Ishikawa (cell line): ENCODE data around the gene GRIK5.

Experiments used
- CEBPB ChIP-seq: IDR thresholded peaks from 2 replicates; pipeline ENCODE4 v1.6.1; 2012
- CREB1 ChIP-seq: IDR thresholded peaks from 2 replicates; pipeline ENCODE4 v1.6.1; 2012; ENCODE audit warnings: low read depth
- EGR1 ChIP-seq: IDR thresholded peaks from 2 replicates; pipeline ENCODE4 v1.6.1; 2012
- EP300 ChIP-seq: IDR thresholded peaks from 2 replicates; pipeline ENCODE4 v1.6.1; 2012; ENCODE audit warnings: borderline replicate concordance
- FOXM1 ChIP-seq: IDR thresholded peaks from 2 replicates; pipeline ENCODE4 v1.6.1; 2012; ENCODE audit warnings: low read depth, borderline replicate concordance
- NFIC ChIP-seq: IDR thresholded peaks from 2 replicates; pipeline ENCODE4 v1.6.1; 2012
- RAD21 ChIP-seq: IDR thresholded peaks from 2 replicates; pipeline ENCODE4 v1.6.1; 2012; ENCODE audit warnings: low read depth
- TAF1 ChIP-seq: IDR thresholded peaks from 2 replicates; pipeline ENCODE4 v1.6.1; 2012; ENCODE audit warnings: low read depth, mild to moderate bottlenecking
- TCF12 ChIP-seq: IDR thresholded peaks from 2 replicates; pipeline ENCODE4 v1.6.1; 2012; ENCODE audit warnings: low read depth
- TEAD4 ChIP-seq: IDR thresholded peaks from 2 replicates; pipeline ENCODE4 v1.6.1; 2012
- YY1 ChIP-seq: IDR thresholded peaks from 2 replicates; pipeline ENCODE4 v1.6.1; 2012; ENCODE audit warnings: low read depth
- ZBTB7A ChIP-seq: IDR thresholded peaks from 2 replicates; pipeline ENCODE4 v1.6.1; 2012; ENCODE audit warnings: low read depth
- TF ChIP-seq, protein P1 (sequence below): IDR thresholded peaks from 2 replicates; pipeline ENCODE4 v1.6.1; 2012
- TF ChIP-seq, protein P2 (sequence below): IDR thresholded peaks from 2 replicates; pipeline ENCODE4 v1.6.1; 2012; ENCODE audit warnings: low read depth, mild to moderate bottlenecking
- TF ChIP-seq, protein P3 (sequence below): IDR thresholded peaks from 2 replicates; pipeline ENCODE4 v1.6.1; 2012

The GRIK5 gene

DNA sequence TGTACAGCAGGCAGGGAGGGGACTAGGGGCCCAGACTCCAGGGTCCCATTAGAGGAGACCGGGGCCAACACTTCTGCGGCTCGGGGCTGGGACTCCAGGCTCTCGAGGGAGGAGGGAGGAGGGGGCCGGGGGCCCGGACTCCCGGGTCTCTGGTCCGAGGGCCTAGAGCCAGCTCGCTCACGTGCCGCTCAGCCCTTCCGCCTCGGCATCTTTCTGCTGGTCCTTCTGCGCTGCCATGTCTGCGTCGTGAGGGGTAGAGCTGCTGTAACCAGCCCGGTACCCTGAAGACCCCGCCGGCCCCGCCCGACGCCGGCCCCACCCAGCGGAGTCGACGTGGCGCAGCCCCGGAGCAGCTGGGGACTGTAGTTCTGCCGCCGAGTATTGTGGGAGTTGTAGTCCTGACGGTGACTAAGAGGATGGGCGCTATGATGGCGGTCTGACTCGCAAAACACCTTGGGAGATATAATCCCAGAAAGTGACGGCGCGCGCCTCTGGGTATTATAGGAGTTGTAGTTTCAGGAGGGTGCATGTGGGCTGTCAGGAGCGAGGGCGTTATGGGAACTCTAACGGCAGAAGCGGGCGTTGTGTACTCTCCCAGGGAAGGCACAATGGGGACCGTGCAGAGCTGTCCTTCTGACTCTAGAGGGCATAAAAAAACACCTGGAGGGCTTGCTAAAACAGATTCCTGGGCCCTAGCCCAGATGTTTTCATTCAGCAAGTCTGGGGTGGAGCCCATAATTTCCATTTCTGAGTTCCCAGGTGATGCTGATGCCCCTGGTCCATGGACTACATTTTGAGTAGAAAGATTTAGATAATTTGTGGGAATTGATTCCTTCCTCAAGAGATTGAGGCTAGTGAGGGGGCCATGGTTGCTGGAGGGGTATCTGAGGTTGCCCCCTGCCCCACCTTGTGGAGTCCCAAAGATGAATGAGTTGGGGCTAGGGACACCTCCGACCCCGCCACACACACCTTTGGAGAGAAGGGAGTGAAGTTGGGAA lies 110.7 kb downstream of the GRIK5 start, which contains the start of gene RABAC1:
TSS of gene RABAC1 (minus strand) at position 266 of the 998 bp plus-strand sequence. CDS start at position 237, 29 bp downstream.
- TF ChIP-seq NFIC (no peak), CREB1 (peak; percentile 84), TAF1 (peak; percentile 23; the same call in 1 of the 2 replicates), EGR1 (no peak; the same call in 1 of the 2 replicates), RAD21 (0 out of 2 replicates have a peak, but pooled peaks have one; percentile 3), EP300 (no peak), TCF12 (peak; percentile 61; the same call in 1 of the 2 replicates), TEAD4 (no peak), FOXM1 (no peak), CEBPB (no peak), YY1 (peak; percentile 94), ZBTB7A (peak; percentile 80)
- TF ChIP-seq, protein P1, sequence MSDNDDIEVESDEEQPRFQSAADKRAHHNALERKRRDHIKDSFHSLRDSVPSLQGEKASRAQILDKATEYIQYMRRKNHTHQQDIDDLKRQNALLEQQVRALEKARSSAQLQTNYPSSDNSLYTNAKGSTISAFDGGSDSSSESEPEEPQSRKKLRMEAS: 0 out of 2 replicates have a peak, but pooled peaks have one; percentile 33
- TF ChIP-seq, protein P2, sequence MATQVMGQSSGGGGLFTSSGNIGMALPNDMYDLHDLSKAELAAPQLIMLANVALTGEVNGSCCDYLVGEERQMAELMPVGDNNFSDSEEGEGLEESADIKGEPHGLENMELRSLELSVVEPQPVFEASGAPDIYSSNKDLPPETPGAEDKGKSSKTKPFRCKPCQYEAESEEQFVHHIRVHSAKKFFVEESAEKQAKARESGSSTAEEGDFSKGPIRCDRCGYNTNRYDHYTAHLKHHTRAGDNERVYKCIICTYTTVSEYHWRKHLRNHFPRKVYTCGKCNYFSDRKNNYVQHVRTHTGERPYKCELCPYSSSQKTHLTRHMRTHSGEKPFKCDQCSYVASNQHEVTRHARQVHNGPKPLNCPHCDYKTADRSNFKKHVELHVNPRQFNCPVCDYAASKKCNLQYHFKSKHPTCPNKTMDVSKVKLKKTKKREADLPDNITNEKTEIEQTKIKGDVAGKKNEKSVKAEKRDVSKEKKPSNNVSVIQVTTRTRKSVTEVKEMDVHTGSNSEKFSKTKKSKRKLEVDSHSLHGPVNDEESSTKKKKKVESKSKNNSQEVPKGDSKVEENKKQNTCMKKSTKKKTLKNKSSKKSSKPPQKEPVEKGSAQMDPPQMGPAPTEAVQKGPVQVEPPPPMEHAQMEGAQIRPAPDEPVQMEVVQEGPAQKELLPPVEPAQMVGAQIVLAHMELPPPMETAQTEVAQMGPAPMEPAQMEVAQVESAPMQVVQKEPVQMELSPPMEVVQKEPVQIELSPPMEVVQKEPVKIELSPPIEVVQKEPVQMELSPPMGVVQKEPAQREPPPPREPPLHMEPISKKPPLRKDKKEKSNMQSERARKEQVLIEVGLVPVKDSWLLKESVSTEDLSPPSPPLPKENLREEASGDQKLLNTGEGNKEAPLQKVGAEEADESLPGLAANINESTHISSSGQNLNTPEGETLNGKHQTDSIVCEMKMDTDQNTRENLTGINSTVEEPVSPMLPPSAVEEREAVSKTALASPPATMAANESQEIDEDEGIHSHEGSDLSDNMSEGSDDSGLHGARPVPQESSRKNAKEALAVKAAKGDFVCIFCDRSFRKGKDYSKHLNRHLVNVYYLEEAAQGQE: no peak
- TF ChIP-seq, protein P3, sequence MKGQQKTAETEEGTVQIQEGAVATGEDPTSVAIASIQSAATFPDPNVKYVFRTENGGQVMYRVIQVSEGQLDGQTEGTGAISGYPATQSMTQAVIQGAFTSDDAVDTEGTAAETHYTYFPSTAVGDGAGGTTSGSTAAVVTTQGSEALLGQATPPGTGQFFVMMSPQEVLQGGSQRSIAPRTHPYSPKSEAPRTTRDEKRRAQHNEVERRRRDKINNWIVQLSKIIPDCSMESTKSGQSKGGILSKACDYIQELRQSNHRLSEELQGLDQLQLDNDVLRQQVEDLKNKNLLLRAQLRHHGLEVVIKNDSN: peak; percentile 35; the same call in 1 of the 2 replicates

DNA sequence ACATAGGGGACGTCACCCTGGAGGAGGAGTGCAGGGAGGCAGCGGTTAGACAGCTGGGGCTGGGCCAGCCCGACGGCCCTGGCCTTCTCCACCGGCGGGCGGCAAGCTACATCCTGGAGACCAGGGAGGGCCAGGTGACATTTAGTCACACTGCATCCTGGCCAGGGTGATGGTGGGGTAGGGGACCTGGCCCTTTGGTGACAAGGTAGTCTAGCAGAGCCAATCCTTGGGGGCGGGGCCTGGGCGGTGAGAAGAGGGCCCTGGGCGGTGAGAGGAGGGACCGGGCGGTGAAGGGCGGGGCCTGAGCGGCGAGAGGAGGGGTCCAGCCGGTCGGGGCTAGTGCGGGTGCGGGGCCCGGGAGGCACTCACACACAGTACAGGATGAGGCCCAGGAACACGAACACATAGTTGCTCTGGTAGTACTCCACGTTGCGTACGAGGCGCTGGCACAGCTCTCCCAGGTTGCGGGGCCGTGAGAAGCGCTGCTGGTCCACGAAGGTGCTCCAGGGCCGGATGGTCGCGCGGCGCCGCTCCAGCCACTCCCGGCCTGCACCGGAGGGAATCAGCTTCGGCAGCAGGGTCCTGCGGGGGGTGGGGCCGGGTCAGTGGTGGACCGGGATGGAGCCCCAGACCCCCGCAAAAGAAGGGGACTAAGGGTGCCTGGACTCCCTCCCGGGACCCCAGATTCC lies 111.5 kb downstream of the GRIK5 start:
- TF ChIP-seq YY1 (no peak), FOXM1 (no peak), TCF12 (no peak), CEBPB (no peak), EP300 (no peak), EGR1 (no peak), NFIC (no peak), TEAD4 (no peak), CREB1 (no peak), RAD21 (no peak), TAF1 (no peak), ZBTB7A (no peak)
- TF ChIP-seq, protein P3: no peak
- TF ChIP-seq, protein P1: no peak; the same call in 1 of the 2 replicates
- TF ChIP-seq, protein P2: no peak

GRCh38 chr19:41957838-41958366 lies 112.1 kb downstream of the GRIK5 start:
- TF ChIP-seq NFIC (no peak), TAF1 (no peak), ZBTB7A (no peak), EGR1 (no peak), EP300 (no peak), YY1 (no peak), RAD21 (peak; percentile 83), TCF12 (no peak), TEAD4 (no peak)
- TF ChIP-seq, protein P1: peak; percentile 61; the same call in 1 of the 2 replicates
- TF ChIP-seq, protein P3: peak; percentile 60
- TF ChIP-seq, protein P2: no peak
